ENCODE data around the gene STK25. TPM values are rescaled to one million over a fixed set of nuclear protein-coding genes. Genes with fewer than 3 reads are reported as not detected.

The STK25 gene
- total and polyA plus RNA-seq, 2 experiments from 2014 or later: 125 to 304 TPM

DNA sequence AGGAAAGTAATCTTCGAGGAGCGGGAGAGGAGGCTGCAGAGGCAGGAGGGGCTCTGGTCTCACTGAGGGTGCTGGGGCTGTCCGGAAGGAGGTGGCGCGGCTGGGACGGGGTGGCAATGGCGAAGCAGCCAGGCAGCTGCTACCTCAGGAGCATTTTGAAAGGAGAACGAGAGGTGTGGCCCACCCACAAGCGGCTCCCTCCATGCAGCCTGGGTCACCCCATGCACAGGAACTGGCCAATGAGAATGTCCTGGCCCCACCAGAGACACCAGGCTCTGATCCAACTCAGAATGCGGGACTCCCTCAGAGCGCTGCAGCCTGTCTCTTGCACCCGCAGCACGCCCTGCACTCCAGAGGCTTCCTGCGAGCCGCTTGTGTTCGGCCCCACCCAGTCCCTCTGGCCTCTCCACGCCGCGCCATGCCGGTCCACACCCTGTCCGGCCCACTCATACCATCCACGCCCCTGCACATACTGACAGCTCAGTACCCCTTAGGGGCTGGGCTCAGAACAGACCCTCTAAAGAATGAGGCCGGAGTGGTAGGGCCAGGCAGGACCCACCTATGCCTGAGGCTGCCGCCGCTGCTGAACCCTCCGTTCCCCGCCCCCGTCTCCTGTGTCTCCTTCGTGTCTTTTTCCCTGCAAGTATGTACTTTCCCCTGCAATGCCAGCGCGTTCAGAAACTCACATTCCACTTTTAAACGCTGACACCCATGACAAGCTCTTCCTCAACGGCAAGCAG, 43.8 kb upstream of the STK25 start:
- H3K4me2 ChIP-seq: no peak overlapping the region
- no peak overlapping the region for H3K4me3 Mint-ChIP-seq
- H3K4me3 ChIP-seq: no peak overlapping the region
- H3K9me2 ChIP-seq (ENCODE audit: insufficient read depth): no peaks in the 10 kb centered on the region
- no peaks in the 10 kb centered on the region for H3K27me3 ChIP-seq (ENCODE audit: insufficient read depth)
- no peaks in the 10 kb centered on the region for H3K36me3 ChIP-seq (ENCODE audit: insufficient read depth)
- H4K20me1 ChIP-seq (replicated peaks; ENCODE audit: insufficient read depth): no peaks in the 10 kb centered on the region
- peaks cover 3% of the 10 kb centered on the region; the same call in 1 of the 3 replicates for H3K36me3 Mint-ChIP-seq (ENCODE audit: low read depth)
- H3K27me3 Mint-ChIP-seq (ENCODE audit: insufficient read depth, low read depth, poor library complexity): peaks cover 17% of the 10 kb centered on the region
- TF ChIP-seq NANOG (IDR thresholded peaks at IDR 0.05; ENCODE audit: borderline replicate concordance): no peak
- TF ChIP-seq CREB1 (CRISPR knock-in tag; IDR thresholded peaks at IDR 0.05; ENCODE audit: low read depth): no peak
- TF ChIP-seq, protein P1, sequence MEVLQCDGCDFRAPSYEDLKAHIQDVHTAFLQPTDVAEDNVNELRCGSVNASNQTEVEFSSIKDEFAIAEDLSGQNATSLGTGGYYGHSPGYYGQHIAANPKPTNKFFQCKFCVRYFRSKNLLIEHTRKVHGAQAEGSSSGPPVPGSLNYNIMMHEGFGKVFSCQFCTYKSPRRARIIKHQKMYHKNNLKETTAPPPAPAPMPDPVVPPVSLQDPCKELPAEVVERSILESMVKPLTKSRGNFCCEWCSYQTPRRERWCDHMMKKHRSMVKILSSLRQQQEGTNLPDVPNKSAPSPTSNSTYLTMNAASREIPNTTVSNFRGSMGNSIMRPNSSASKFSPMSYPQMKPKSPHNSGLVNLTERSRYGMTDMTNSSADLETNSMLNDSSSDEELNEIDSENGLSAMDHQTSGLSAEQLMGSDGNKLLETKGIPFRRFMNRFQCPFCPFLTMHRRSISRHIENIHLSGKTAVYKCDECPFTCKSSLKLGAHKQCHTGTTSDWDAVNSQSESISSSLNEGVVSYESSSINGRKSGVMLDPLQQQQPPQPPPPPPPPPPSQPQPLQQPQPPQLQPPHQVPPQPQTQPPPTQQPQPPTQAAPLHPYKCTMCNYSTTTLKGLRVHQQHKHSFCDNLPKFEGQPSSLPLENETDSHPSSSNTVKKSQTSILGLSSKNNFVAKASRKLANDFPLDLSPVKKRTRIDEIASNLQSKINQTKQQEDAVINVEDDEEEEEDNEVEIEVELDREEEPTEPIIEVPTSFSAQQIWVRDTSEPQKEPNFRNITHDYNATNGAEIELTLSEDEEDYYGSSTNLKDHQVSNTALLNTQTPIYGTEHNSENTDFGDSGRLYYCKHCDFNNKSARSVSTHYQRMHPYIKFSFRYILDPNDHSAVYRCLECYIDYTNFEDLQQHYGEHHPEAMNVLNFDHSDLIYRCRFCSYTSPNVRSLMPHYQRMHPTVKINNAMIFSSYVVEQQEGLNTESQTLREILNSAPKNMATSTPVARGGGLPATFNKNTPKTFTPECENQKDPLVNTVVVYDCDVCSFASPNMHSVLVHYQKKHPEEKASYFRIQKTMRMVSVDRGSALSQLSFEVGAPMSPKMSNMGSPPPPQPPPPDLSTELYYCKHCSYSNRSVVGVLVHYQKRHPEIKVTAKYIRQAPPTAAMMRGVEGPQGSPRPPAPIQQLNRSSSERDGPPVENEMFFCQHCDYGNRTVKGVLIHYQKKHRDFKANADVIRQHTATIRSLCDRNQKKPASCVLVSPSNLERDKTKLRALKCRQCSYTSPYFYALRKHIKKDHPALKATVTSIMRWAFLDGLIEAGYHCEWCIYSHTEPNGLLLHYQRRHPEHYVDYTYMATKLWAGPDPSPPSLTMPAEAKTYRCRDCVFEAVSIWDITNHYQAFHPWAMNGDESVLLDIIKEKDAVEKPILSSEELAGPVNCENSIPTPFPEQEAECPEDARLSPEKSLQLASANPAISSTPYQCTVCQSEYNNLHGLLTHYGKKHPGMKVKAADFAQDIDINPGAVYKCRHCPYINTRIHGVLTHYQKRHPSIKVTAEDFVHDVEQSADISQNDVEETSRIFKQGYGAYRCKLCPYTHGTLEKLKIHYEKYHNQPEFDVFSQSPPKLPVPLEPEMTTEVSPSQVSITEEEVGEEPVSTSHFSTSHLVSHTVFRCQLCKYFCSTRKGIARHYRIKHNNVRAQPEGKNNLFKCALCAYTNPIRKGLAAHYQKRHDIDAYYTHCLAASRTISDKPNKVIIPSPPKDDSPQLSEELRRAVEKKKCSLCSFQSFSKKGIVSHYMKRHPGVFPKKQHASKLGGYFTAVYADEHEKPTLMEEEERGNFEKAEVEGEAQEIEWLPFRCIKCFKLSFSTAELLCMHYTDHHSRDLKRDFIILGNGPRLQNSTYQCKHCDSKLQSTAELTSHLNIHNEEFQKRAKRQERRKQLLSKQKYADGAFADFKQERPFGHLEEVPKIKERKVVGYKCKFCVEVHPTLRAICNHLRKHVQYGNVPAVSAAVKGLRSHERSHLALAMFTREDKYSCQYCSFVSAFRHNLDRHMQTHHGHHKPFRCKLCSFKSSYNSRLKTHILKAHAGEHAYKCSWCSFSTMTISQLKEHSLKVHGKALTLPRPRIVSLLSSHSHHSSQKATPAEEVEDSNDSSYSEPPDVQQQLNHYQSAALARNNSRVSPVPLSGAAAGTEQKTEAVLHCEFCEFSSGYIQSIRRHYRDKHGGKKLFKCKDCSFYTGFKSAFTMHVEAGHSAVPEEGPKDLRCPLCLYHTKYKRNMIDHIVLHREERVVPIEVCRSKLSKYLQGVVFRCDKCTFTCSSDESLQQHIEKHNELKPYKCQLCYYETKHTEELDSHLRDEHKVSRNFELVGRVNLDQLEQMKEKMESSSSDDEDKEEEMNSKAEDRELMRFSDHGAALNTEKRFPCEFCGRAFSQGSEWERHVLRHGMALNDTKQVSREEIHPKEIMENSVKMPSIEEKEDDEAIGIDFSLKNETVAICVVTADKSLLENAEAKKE (CRISPR knock-in tag; IDR thresholded peaks at IDR 0.05): no peak
- no peak for TF ChIP-seq ZNF331 (CRISPR knock-in tag; IDR thresholded peaks at IDR 0.05; ENCODE audit: low read depth)
- no peak for TF ChIP-seq POLR2AphosphoS5 (IDR thresholded peaks at IDR 0.05; ENCODE audit: low read depth)
- TF ChIP-seq EZH2phosphoT487 (IDR thresholded peaks at IDR 0.05; ENCODE audit: unreplicated experiment): no peak
- TF ChIP-seq, protein P2, sequence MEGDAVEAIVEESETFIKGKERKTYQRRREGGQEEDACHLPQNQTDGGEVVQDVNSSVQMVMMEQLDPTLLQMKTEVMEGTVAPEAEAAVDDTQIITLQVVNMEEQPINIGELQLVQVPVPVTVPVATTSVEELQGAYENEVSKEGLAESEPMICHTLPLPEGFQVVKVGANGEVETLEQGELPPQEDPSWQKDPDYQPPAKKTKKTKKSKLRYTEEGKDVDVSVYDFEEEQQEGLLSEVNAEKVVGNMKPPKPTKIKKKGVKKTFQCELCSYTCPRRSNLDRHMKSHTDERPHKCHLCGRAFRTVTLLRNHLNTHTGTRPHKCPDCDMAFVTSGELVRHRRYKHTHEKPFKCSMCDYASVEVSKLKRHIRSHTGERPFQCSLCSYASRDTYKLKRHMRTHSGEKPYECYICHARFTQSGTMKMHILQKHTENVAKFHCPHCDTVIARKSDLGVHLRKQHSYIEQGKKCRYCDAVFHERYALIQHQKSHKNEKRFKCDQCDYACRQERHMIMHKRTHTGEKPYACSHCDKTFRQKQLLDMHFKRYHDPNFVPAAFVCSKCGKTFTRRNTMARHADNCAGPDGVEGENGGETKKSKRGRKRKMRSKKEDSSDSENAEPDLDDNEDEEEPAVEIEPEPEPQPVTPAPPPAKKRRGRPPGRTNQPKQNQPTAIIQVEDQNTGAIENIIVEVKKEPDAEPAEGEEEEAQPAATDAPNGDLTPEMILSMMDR (conservative IDR thresholded peaks at IDR 0.05; ENCODE audit: low read depth in 2 of 2): no peak
- no peak for TF ChIP-seq JUNB (IDR thresholded peaks at IDR 0.05; ENCODE audit: unreplicated experiment)
- TF ChIP-seq, protein P3, sequence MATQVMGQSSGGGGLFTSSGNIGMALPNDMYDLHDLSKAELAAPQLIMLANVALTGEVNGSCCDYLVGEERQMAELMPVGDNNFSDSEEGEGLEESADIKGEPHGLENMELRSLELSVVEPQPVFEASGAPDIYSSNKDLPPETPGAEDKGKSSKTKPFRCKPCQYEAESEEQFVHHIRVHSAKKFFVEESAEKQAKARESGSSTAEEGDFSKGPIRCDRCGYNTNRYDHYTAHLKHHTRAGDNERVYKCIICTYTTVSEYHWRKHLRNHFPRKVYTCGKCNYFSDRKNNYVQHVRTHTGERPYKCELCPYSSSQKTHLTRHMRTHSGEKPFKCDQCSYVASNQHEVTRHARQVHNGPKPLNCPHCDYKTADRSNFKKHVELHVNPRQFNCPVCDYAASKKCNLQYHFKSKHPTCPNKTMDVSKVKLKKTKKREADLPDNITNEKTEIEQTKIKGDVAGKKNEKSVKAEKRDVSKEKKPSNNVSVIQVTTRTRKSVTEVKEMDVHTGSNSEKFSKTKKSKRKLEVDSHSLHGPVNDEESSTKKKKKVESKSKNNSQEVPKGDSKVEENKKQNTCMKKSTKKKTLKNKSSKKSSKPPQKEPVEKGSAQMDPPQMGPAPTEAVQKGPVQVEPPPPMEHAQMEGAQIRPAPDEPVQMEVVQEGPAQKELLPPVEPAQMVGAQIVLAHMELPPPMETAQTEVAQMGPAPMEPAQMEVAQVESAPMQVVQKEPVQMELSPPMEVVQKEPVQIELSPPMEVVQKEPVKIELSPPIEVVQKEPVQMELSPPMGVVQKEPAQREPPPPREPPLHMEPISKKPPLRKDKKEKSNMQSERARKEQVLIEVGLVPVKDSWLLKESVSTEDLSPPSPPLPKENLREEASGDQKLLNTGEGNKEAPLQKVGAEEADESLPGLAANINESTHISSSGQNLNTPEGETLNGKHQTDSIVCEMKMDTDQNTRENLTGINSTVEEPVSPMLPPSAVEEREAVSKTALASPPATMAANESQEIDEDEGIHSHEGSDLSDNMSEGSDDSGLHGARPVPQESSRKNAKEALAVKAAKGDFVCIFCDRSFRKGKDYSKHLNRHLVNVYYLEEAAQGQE (IDR thresholded peaks at IDR 0.05; ENCODE audit: unreplicated experiment): no peak
- TF ChIP-seq, protein P4, sequence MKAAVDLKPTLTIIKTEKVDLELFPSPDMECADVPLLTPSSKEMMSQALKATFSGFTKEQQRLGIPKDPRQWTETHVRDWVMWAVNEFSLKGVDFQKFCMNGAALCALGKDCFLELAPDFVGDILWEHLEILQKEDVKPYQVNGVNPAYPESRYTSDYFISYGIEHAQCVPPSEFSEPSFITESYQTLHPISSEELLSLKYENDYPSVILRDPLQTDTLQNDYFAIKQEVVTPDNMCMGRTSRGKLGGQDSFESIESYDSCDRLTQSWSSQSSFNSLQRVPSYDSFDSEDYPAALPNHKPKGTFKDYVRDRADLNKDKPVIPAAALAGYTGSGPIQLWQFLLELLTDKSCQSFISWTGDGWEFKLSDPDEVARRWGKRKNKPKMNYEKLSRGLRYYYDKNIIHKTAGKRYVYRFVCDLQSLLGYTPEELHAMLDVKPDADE (IDR thresholded peaks at IDR 0.05): no peak
- no peak for TF ChIP-seq ZNF114 (CRISPR knock-in tag; IDR thresholded peaks at IDR 0.05)
- TF ChIP-seq EZH2 (IDR thresholded peaks at IDR 0.05; ENCODE audit: low read depth, unreplicated experiment): no peak
- no peak for TF ChIP-seq STAT1 (IDR thresholded peaks at IDR 0.05; ENCODE audit: unreplicated experiment)
- no peaks in the 10 kb centered on the region for H3F3A ChIP-seq (replicated peaks; ENCODE audit: low read depth)
- H3K4me1 Mint-ChIP-seq: peaks cover 27% of the 10 kb centered on the region
- H3K27ac Mint-ChIP-seq: no peak overlapping the region
- peaks cover 14% of the 10 kb centered on the region; the same call in 2 of the 3 replicates for H3K9me3 Mint-ChIP-seq
- H3K27ac ChIP-seq (ENCODE audit: low read depth): no peak overlapping the region
- DNase-seq (ENCODE audit: low spot score) (no peak), ATAC-seq (no peak; the same call in 2 of the 3 replicates)
- no peak overlapping the region for H2AFZ ChIP-seq
- peaks cover 10% of the 10 kb centered on the region for H3K4me1 ChIP-seq (ENCODE audit: insufficient read depth)
- H3K79me2 ChIP-seq (replicated peaks; ENCODE audit: insufficient read depth): no peaks in the 10 kb centered on the region
